Right lobe of liver (tissue), 4 donors: ENCODE measurements around the gene ZSCAN30.

ENCODE experiments used
- CTCF ChIP-seq, 4 donors: fragments of 200-600 bp in 3 of 4; fragments of 450-650 bp in 1 of 4; IDR thresholded peaks; one replicate each; pipeline versions ENCODE4 v1.5.1 to v1.8.0; 2016 to 2022; ENCODE audit warnings: antibody characterized with exemption in 4 of 4, mild to moderate bottlenecking in 2 of 4
- POLR2A ChIP-seq: fragments of 450-650 bp; IDR thresholded peaks from one replicate; pipeline ENCODE4 v1.6.1; 2017; ENCODE audit warnings: antibody characterized with exemption, mild to moderate bottlenecking
- donor health status: DM: no; HTN: no; CAD: no.
- donor health status: DM: no; HTN: no; CAD: no.
- donor health status: DM: no; HTN: yes; CAD: no.

GRCh38 chr18:35324926-35325655 lies 35.1 kb upstream of the ZSCAN30 start:
- TF ChIP-seq CTCF (IDR thresholded peaks at IDR 0.05), result no peak
- TF ChIP-seq POLR2A, result no peak
